ENCODE results near the gene DPY19L3.
"Not testable (repeated sequence)": the region's sequence is repeated elsewhere in the genome, so short reads cannot be mapped to it uniquely, and the experiment has no call there.

The DPY19L3 gene, protein sequence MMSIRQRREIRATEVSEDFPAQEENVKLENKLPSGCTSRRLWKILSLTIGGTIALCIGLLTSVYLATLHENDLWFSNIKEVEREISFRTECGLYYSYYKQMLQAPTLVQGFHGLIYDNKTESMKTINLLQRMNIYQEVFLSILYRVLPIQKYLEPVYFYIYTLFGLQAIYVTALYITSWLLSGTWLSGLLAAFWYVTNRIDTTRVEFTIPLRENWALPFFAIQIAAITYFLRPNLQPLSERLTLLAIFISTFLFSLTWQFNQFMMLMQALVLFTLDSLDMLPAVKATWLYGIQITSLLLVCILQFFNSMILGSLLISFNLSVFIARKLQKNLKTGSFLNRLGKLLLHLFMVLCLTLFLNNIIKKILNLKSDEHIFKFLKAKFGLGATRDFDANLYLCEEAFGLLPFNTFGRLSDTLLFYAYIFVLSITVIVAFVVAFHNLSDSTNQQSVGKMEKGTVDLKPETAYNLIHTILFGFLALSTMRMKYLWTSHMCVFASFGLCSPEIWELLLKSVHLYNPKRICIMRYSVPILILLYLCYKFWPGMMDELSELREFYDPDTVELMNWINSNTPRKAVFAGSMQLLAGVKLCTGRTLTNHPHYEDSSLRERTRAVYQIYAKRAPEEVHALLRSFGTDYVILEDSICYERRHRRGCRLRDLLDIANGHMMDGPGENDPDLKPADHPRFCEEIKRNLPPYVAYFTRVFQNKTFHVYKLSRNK
- 8.1 to 36.9 (median 25.2) reads per million in 18 experiments for total RNA-seq

GRCh38 chr19:32405431-32406160, at the start of gene DPY19L3:
DPY19L3 (plus strand) TSS chr19:32405770; CDS start chr19:32408254, 2,484 bp downstream.
- DNase-seq: peak; percentile 94 to 95

GRCh38 chr19:32357720-32358119, 47.9 kb upstream of the DPY19L3 start:
- DNase-seq: no peak

DNA sequence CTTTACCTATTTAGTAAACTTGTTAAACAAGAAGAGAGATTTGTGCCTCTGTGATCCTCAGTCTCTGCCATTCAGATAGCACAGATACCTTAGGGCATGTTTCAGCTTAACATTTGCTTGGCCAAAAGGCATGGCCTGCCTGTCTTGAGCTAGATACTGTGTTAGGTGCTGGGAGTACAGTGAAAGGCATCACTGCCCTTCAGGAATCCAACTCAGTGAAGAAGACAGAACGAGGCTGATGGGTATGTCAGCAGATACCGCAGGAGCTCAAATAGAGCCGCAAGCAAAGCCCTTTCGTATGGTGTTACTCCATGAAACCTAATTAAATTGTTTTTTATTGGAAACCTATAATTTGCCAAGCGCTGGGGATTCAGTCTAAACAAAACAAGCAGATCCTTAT, 47.2 kb upstream of the DPY19L3 start:
- no peak for DNase-seq

DNA sequence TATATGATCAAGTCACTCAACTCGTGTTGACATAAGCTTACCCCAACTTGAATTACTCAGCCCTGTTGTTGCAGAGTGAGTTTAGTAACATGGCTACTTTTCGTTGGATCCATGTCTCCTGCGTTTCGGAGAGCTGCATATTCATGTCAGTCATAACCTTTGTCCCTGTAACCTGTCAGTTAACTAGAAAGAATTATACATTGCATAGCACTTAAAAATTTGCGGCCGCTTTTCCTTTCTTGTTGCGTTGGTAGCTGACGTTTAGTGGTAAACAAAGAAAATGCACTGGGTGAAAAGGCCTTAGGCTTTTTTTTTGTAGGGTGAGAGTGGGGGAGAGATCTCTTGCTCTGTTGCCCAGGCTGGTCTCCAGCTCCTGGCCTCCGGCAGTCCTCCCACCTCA, 46.0 kb upstream of the DPY19L3 start:
- no peak for DNase-seq

DNA sequence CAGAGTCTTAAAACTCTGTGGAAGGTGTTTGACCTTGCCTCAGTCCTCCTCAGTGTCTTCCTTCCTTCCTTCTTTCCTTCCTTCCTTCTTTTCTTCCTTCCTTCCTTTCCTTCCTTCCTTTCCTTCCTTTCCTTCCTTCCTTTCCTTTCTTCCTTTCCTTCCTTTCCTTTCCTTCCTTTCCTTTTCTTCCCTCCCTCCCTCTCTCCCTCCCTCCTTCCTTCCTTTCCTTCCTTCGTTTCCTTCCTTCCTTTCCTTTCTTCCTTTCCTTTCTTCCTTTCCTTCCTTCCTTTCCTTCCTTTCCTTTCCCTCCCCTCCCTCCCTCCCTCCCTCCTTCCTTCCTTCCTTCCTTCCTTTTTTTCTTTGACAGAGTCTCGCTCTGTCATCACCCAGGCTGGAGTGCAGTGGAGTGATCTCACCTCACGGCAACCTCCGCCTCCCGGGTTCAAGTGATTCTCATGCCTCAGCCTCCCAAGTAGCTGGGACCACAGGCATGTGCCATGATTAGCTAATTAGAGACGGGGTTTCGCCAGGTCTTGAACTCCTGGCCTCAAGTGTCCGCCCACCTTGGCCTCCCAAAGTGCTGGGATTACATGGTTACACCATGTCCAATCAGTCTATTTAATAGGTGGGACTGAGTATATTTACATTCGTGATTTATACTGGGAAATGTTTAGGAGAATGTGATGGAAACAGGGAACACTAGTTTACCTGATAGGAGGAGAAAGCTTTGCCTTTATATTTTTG, 43.8 kb upstream of the DPY19L3 start:
- no peak for DNase-seq

DNA sequence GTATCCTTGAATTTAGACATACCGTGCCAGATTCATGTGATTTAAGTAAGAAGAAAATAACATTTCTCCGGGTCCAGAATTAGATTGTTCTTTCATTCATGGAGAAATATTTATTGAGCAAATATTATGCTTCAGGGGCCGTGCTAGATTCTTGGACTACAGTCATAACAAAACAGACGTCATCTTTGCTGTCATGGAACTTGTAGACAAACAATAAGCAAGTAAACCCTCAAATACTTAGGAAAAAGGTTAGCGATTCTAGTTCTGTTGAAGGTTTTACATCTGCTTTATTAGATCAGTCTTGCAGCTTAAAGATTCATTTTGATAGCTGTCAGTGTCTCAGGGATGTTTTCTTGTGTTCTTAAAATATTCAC, 43.3 kb upstream of the DPY19L3 start:
- no peak for DNase-seq

DNA sequence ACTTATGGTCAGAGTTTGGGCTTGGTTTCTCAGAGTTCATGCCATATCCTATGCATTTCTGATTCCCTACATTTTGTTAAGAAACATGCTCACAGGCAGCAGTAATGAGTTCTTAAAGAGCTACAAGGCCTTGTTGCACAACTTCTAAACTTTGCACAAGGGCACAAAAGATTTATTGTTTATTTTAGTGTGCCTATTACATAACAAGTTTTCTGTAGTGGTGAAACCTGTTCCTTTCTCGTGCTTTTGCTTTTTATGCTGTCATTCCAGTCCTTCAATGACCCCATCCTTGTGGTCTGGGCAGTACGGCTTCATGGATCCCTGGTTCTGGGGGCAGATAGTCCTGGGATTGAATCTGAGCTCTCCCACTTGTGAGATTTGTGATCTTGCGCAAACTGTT, 42.4 kb upstream of the DPY19L3 start:
- peak; percentile 9 to 51 for DNase-seq

- DNase-seq: no peak
Observed at GRCh38 chr19:32363632-32364031, 41.9 kb upstream of the DPY19L3 start.

DNA sequence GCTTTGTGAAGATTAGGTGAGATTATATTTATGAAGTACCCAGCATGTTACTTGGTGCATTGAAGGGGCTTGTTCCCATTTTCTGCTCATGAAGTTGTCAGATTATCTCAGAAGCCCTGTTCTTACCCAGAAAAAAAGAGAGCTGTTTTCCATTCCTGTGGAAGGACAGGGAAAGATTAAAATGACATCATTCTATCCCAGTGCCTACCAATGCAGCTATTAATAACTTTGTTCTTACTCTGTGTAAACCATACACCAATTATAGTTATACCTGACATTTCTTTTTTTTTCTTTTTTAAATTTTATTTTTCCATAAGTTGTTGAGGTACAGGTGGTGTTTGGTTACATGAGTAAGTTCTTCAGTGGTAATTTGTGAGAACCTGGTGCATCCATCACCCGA, 41.5 kb upstream of the DPY19L3 start:
- DNase-seq: no peak

DNA sequence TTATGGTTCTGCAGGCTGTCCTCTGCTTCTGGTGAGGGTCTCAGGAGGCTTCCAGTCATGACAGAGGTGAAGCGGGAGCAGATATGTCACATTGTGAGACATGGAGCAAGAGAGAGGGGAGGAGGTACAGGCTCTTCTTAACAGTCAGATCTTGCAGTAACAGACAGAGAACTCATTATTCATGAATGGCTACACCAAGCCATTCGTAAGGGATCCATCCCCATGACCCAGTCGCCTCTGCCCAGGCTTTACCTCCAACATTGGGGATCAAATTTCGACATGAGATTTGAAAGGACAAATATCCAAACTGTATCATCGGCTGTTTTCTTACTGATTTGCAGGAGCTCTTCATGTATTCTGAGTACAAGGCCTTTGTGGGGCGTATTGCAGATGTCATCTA, 38.5 kb upstream of the DPY19L3 start:
- DNase-seq: no peak

- no peak for DNase-seq
Observed at GRCh38 chr19:32367948-32368536, 37.5 kb upstream of the DPY19L3 start.

DNA sequence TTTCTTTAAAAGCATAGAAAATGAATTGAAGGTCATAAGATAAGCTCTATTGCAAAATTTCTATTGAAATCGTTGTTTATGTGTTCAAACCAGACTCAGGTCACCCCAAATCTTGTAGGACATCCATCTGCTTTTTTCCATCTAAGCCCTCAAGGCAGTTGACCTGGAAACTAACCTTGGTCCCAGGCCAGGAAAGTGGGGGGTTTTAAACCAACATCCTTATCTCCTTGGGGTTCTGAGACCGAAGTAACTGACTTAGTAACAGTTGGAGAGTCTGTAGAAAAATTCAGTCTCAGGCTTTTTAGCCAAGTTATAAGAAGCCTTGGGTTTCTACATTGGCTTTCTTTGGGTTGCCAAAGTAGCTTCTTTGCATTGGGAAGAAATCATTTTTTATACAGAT, 36.8 kb upstream of the DPY19L3 start:
- DNase-seq: no peak

DNA sequence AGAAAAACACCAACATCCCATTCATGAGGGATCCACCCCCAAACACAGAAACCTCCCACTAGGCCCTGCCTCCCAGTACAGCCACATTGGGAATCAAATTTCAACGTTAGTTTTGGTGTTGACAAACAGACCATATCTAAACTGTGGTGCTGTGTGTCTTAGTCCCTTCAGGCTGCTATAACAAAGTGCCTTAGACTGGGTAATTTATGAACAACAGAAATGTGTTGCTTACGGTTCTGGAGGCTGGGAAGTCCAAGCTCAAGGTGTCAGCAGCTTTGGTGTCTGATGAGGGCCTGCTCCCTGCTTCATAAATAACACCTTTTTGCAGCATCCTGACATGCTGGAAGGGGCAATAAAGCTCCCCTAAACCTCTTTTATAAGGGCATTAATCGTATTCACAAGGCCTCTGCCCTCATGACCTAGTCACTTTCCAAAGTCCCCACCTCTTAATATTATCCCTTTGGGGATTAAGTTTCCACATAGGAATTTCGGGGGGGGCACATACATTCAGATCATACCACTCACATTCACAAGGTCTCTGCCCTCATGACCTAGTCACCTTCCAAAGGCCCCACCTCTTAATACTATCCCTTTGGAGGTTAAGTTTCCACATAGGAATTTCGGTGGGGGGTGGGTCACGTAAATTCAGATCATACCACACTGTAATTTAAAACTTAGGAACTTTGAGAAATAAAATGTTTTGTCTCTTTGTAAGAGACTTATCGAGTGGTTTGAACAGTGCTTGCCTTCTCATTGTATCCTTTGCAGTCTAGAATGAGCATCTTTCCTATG, 32.6 kb upstream of the DPY19L3 start:
- no peak for DNase-seq

GRCh38 chr19:32373585-32374295, 31.8 kb upstream of the DPY19L3 start:
- no peak for DNase-seq

DNA sequence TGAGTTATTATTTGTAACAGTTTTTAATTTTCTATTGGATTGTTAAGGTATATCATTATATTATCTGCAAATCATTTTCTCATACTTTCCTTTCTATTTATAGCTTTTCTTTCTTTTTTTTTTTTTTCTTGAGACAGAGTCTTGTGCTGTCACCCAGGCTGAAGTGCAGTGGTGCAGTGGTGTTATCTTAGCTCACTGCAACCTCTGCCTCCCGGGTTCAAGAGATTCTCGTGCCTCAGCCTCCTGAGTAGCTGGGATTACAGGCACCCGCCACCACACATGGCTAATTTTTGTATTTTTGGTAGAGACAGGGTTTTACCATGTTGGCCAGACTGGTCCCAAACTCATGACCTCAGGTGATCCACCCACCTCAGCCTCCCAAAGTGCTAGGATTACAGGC, 31.2 kb upstream of the DPY19L3 start:
- not testable (repeated sequence) for DNase-seq

DNA sequence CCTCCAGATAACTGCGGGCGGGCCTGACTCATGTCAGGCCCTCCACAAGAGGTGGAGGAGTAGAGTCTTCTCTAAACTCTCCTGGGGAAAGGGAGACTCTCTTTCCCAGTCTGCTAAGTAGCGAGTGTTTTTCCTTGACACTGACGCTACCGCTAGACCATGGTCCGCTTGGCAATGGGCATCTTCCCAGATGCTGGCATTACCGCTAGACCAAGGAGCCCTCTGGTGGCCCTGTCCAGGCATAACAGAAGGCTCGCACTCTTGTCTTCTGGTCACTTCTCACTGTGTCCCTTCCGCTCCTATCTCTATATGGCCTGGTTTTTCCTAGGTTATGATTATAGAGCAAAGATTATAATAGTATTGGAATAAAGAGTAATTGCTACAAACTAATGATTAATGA, 28.5 kb upstream of the DPY19L3 start:
- DNase-seq: not testable (repeated sequence)

DNA sequence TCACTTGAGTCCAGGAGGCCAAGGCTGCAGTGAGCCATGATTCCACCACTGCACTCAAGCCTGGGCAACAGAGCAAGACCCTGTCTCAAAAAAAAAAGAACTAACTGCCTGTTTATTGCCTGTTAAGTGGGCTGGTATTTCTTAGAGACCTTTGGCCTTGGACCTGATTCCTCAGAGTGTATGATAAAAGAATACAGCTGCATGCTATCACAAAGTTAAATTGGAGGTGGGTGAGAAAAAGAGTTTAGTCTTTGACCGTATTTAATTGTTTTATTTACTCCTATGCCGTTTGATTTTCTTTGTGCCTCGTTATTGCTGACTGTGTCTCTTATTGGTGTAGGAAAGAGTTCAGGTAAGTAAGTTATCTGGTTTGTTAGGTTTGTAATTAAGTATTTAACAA, 25.3 kb upstream of the DPY19L3 start:
- DNase-seq: no peak

DNA sequence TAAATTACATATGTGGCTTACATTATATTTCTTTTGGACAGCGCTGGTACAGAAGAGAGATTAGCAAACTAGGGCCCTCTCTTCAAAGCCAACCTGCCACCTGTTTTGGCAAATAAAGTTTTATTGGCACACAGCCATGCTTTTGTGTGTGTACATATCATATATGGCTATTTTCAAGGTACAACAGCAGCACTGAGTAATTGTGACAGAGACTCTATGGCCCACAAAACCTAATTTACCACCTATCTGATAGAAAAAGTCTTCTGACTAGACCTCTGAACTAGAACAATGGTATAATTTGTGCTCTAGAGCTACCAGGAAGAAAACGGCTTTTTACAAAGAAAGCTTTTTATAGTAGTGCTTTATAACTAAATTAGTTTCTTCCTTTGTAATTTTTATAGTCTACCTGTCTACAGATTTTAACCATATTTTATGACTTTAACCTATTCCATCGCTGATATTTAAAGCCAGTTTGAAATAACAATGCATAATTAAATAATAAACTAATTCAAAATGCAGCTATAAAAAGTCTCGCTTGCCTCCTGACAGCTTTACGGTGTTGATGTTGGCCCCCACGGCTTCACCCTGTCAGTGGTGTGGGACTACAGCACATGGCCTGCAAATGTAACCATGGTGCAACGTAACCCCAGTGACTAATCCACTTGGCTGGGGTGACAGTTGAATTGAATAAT, 17.7 kb upstream of the DPY19L3 start:
- no peak for DNase-seq

GRCh38 chr19:32388393-32388855, 17.1 kb upstream of the DPY19L3 start:
- no peak for DNase-seq

DNA sequence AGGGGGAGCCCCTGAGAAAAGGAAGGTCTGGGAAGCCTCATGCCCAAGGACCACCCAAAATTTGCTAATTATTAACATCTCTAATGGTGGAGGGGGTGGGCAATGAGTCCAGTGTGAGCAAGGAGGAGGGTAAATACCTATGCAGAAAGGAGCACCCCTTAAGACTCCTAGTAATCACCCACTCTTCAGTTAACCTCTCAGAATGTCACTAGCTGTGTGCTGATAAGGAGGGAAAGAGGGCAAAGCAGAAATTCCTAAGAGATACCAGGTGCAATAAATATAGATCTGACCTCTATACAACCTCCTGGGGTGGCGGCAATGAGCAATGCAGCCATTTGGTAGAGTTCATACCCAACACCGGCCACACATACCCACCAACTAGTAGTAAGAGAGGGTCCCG, 12.7 kb upstream of the DPY19L3 start:
- DNase-seq: no peak
